Brain microvascular endothelial cell (primary cell): ENCODE data around the gene ZNF765.

ENCODE experiments used
- DNase-seq: peaks from one replicate; pipeline ENCODE4 v3.0.0-alpha.2; 2020
- H3K27ac ChIP-seq: fragments of 250-450 bp; sonication (Bioruptor Pico); 2 replicates; pipeline ENCODE4 v1.5.1; 2020; ENCODE audit warnings: mild to moderate bottlenecking, moderate library complexity
- H3K27me3 ChIP-seq: fragments of 250-450 bp; sonication (Bioruptor Pico); replicated peaks from 2 replicates; pipeline ENCODE4 v1.5.1; 2020; ENCODE audit warnings: mild to moderate bottlenecking
- H3K36me3 ChIP-seq: fragments of 250-450 bp; sonication (Bioruptor Pico); replicated peaks from 2 replicates; pipeline ENCODE4 v1.5.1; 2020; ENCODE audit warnings: mild to moderate bottlenecking
- H3K4me3 ChIP-seq: 2 replicates; pipeline ENCODE4 v1.5.1; 2011; ENCODE audit warnings: low read depth, mild to moderate bottlenecking, control low read depth, low read length, moderate library complexity
- in situ Hi-C: cut with HindIII; loops from 2 replicates; pipeline ENCODE4 v1.10.0; 2017; ENCODE audit warnings: low sequenced_read_pairs, low pct_ligation_motif_present
- TF ChIP-seq, protein P1 (sequence below): IDR thresholded peaks from 2 replicates; pipeline ENCODE4 v1.5.1; 2011; ENCODE audit warnings: low read depth, mild to moderate bottlenecking, moderate library complexity, low read length, control low read depth, inconsistent platforms; ENCODE audit errors: missing control alignments

Gene ZNF765

DNA sequence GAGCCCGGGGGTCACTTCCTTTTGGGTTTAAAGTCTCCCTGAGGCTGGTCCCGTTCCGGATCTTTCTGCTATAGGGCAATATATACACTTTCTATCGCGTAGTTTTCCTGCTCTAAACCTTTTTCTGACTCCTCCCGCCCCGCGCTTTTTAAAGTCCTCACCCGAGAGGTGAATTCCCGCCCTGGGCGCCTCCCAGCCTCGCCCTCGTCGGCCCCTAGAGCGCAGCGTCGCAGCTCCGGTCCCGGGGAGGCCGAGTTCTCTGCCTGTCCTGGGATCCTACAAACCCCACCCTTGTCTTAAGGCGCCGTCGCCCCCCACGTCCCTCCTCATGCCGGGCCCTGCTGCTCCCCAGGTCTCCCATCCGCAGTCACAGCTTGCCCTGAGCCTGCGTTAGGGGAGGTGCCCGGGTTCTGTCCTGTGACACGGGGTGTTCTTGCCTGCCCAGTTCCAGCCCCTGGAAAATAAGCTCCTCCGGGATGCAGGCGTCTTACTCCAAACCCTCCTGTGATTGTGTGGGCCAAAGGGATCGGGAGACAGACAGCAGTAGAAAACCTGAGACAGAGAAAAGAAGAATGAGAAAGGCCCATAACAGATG lies 29.0 kb upstream of the ZNF765 start:
- peak; percentile 27 for DNase-seq
- in situ Hi-C loops = no loop called here
- no peak overlapping the region for H3K27ac ChIP-seq
- H3K4me3 ChIP-seq = peak overlapping the region; percentile 69
- TF ChIP-seq, protein P1, sequence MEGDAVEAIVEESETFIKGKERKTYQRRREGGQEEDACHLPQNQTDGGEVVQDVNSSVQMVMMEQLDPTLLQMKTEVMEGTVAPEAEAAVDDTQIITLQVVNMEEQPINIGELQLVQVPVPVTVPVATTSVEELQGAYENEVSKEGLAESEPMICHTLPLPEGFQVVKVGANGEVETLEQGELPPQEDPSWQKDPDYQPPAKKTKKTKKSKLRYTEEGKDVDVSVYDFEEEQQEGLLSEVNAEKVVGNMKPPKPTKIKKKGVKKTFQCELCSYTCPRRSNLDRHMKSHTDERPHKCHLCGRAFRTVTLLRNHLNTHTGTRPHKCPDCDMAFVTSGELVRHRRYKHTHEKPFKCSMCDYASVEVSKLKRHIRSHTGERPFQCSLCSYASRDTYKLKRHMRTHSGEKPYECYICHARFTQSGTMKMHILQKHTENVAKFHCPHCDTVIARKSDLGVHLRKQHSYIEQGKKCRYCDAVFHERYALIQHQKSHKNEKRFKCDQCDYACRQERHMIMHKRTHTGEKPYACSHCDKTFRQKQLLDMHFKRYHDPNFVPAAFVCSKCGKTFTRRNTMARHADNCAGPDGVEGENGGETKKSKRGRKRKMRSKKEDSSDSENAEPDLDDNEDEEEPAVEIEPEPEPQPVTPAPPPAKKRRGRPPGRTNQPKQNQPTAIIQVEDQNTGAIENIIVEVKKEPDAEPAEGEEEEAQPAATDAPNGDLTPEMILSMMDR = no peak
- no peaks in the 10 kb centered on the region for H3K27me3 ChIP-seq
- no peaks in the 10 kb centered on the region for H3K36me3 ChIP-seq

DNA sequence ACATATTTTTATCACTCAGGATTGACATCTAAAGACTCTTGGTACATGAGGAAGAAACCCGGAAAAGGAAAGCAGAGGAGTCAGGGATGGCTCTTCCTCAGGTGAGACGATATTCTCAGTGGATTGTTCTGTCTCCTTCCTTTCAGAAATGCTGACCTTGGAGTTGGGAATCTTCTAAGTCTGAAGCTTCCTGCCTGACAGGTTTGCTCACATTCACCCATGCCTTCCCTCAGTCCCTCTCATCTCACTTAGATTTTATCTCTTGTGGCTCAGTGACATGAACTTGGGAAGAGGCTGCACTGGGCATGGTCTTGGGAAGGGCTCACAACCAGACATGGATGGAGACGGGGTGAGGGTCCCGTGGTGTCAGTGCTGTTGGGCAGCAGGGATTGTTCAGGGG lies 22.8 kb upstream of the ZNF765 start:
- H3K27me3 ChIP-seq = no peaks in the 10 kb centered on the region
- H3K4me3 ChIP-seq = no peak overlapping the region
- peaks cover 3% of the 10 kb centered on the region for H3K36me3 ChIP-seq
- no peak for DNase-seq
- H3K27ac ChIP-seq = no peak overlapping the region
- TF ChIP-seq, protein P1 = no peak
- in situ Hi-C loops = no loop called here

DNA sequence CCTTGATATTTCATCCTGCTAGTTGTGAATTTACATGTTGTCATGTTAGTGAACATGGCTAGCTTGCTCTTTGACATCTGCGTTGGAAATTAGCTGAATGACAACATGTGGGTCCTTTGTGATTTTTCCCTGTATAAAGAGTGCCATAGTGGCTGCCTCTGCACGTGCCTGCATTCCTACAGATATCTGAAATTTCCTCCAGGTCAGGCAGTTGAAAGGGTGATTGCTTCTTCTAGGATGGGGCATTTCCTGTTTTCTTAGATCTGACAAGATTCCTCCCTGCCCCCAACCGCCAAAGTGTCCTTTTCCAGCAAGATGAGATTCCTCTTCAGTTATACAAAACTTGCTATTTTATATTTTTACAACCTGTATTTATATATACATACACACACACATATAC lies 20.7 kb upstream of the ZNF765 start:
- TF ChIP-seq, protein P1 = no peak
- Histone ChIP-seq H3K4me3 (no peak overlapping the region), H3K27ac (no peak overlapping the region), H3K27me3 (no peaks in the 10 kb centered on the region), H3K36me3 (peaks cover 5% of the 10 kb centered on the region)
- in situ Hi-C loops = no loop called here
- no peak for DNase-seq

DNA sequence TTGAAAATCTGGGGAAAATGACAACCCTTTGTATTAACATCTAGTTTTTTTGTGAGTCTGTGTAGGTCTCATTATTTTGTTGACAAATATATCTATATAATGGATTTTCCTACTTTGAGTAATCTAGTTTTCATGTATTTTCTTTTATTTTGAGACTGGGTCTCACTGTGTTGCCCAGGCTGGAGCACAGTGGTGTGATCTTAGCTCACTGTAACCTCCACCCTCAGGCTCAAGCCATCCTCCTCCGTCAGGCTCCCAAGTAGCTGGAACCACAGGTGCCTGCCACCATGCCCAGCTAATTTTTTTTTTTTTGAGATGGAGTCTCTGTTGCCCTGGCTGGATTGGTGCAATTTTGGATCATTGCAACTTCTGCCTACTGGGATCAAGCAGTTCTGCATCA lies 20.2 kb upstream of the ZNF765 start:
- in situ Hi-C loops = no loop called here
- H3K27ac ChIP-seq = no peak overlapping the region
- H3K4me3 ChIP-seq = no peak overlapping the region
- TF ChIP-seq, protein P1 = no peak
- no peak for DNase-seq
- H3K27me3 ChIP-seq = no peaks in the 10 kb centered on the region
- peaks cover 5% of the 10 kb centered on the region for H3K36me3 ChIP-seq

DNA sequence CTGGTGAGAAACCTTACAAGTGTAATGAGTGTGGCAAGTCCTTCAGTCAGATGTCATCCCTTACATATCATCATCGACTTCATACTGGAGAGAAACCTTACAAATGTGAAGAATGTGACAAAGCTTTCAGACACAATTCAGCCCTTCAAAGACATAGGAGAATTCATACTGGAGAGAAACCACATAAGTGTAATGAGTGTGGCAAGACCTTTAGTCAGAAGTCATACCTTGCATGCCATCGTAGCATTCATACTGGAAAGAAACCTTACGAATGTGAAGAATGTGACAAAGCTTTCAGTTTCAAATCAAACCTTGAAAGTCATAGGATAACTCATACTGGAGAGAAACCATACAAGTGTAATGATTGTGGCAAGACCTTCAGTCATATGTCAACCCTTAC lies 13.6 kb upstream of the ZNF765 start:
- H3K27ac ChIP-seq = no peak overlapping the region
- H3K36me3 ChIP-seq = peaks cover 9% of the 10 kb centered on the region
- in situ Hi-C loops = no loop called here
- H3K4me3 ChIP-seq = no peak overlapping the region
- TF ChIP-seq, protein P1 = no peak
- no peak for DNase-seq
- no peaks in the 10 kb centered on the region for H3K27me3 ChIP-seq

DNA sequence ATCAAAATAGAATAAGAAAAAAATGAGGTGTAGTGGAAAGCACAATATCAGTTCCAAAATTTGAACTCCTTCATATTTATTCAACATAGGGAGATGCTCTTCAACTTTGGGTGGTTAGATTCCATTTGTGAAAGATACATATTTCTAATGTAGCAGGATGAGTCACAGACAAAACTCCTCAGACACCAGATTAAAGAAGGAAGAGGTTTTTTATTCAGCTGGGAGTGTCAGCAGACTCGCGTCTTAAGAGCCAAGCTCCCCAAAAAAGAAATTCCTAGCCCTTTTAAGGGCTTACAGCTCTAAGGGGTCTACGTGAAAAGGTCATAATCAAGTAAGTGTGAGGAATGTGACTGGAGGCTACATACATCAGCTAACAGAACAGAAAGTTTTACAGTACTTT lies 6.8 kb upstream of the ZNF765 start:
- in situ Hi-C loops = no loop called here
- Histone ChIP-seq H3K36me3 (no peaks in the 10 kb centered on the region), H3K27ac (no peak overlapping the region), H3K4me3 (no peak overlapping the region), H3K27me3 (no peaks in the 10 kb centered on the region)
- TF ChIP-seq, protein P1 = no peak
- peak; percentile 11 for DNase-seq
